ENCODE measurements around the gene ARL10. TPM values are rescaled to one million over a fixed set of nuclear protein-coding genes. Genes with fewer than 3 reads are reported as not detected.

Gene ARL10
- total and polyA plus RNA-seq, 2 donors (not counting 1 experiment from before 2014, with no cell fraction given): 13.1 to 27.9 TPM

- Mint-ChIP-seq H3K27ac (no peak overlapping the region), H3K27me3 (no peaks in the 10 kb centered on the region), H3K9me3 (ENCODE audit: insufficient read depth) (no peaks in the 10 kb centered on the region), H3K4me3 (no peak overlapping the region), H3K4me1 (no peaks in the 10 kb centered on the region)
- Histone ChIP-seq H3K4me3 (ENCODE audit: control extremely low read depth in 1 of 5, extremely low read depth in 1 of 5, insufficient read depth in 1 of 5, low read depth in 2 of 5, low read length in 4 of 5) (no peak overlapping the region), H3K27me3 (replicated peaks in 1 of 4; ENCODE audit: control extremely low read depth in 1 of 4, control insufficient read depth in 3 of 4, insufficient read depth in 4 of 4, low read length in 3 of 4) (no peaks in the 10 kb centered on the region), H3K9ac (ENCODE audit: low read length) (no peak overlapping the region), H2AFZ (ENCODE audit: insufficient read depth, low read depth, low read length, poor library complexity, severe bottlenecking) (no peak overlapping the region), H4K20me1 (ENCODE audit: control insufficient read depth, insufficient read depth, low read length, poor library complexity, severe bottlenecking) (no peaks in the 10 kb centered on the region), H3K79me2 (ENCODE audit: control insufficient read depth, insufficient read depth, low read length) (no peaks in the 10 kb centered on the region), H3K4me1 (ENCODE audit: control insufficient read depth in 2 of 2, insufficient read depth in 2 of 2, low read length in 2 of 2) (no peaks in the 10 kb centered on the region), H3K36me3 (replicated peaks in 1 of 2; ENCODE audit: control extremely low read depth in 1 of 2, control insufficient read depth in 1 of 2, extremely low read depth in 1 of 2, insufficient read depth in 2 of 2, low read length in 1 of 2) (peaks cover 14 to 41% of the 10 kb centered on the region in 2 experiments), H3K9me3 (ENCODE audit: control extremely low read depth in 1 of 3, control insufficient read depth in 2 of 3, insufficient read depth in 1 of 3, low read length in 2 of 3) (peaks cover 0 to 3% (median 0%) of the 10 kb centered on the region in 3 donors), H3K4me2 (replicated peaks; ENCODE audit: low read depth, low read length, poor library complexity, severe bottlenecking) (no peak overlapping the region), H3K27ac (ENCODE audit: low read length in 2 of 2) (no peak overlapping the region)
- ATAC-seq (ENCODE audit: low read depth): no peak
- POLR2A ChIA-PET: no interaction called here
- 100% methylated on average over 1 of the region's 5 CpGs for WGBS (ENCODE audit: insufficient coverage)
- CTCF ChIA-PET: no interaction called here
- intact Hi-C loops (cut with micrococcal nuclease): no loop called here
- DNase-seq: no peak
- no peak for TF ChIP-seq CTCF (IDR thresholded peaks at IDR 0.05)
- no peak for TF ChIP-seq EZH2 (IDR thresholded peaks at IDR 0.05; ENCODE audit: borderline replicate concordance, insufficient read depth, low read depth, low read length, poor library complexity, severe bottlenecking)
These were observed 26.0 kb upstream of the ARL10 start for GRCh38 chr5:176339304-176339703.

- WGBS (ENCODE audit: insufficient coverage): 94% methylated on average over 2 of the region's 2 CpGs
- intact Hi-C loops (cut with micrococcal nuclease): no loop called here
- no peaks in the 10 kb centered on the region for H3K9me3 ChIP-seq (ENCODE audit: control extremely low read depth in 1 of 3, control insufficient read depth in 2 of 3, insufficient read depth in 1 of 3, low read length in 2 of 3)
- H3K4me3 ChIP-seq (ENCODE audit: control extremely low read depth in 1 of 5, extremely low read depth in 1 of 5, insufficient read depth in 1 of 5, low read depth in 2 of 5, low read length in 4 of 5): no peak overlapping the region
- no peaks in the 10 kb centered on the region for H3K4me1 ChIP-seq (ENCODE audit: control insufficient read depth in 2 of 2, insufficient read depth in 2 of 2, low read length in 2 of 2)
- Mint-ChIP-seq H3K4me3 (no peak overlapping the region), H3K4me1 (no peaks in the 10 kb centered on the region), H3K27me3 (no peaks in the 10 kb centered on the region), H3K27ac (peak overlapping the region; percentile 22), H3K9me3 (ENCODE audit: insufficient read depth) (no peaks in the 10 kb centered on the region)
- no peak overlapping the region for H3K4me2 ChIP-seq (replicated peaks; ENCODE audit: low read depth, low read length, poor library complexity, severe bottlenecking)
- POLR2A ChIA-PET: no interaction called here
- H3K79me2 ChIP-seq (ENCODE audit: control insufficient read depth, insufficient read depth, low read length): no peaks in the 10 kb centered on the region
- no peaks in the 10 kb centered on the region for H3K27me3 ChIP-seq (replicated peaks in 1 of 4; ENCODE audit: control extremely low read depth in 1 of 4, control insufficient read depth in 3 of 4, insufficient read depth in 4 of 4, low read length in 3 of 4)
- DNase-seq (no peak), ATAC-seq (ENCODE audit: low read depth) (no peak)
- no peak overlapping the region for H3K27ac ChIP-seq (ENCODE audit: low read length in 2 of 2)
- H3K9ac ChIP-seq (ENCODE audit: low read length): no peak overlapping the region
- H3K36me3 ChIP-seq (replicated peaks in 1 of 2; ENCODE audit: control extremely low read depth in 1 of 2, control insufficient read depth in 1 of 2, extremely low read depth in 1 of 2, insufficient read depth in 2 of 2, low read length in 1 of 2): peaks cover 9 to 58% of the 10 kb centered on the region in 2 experiments
- TF ChIP-seq EZH2 (IDR thresholded peaks at IDR 0.05; ENCODE audit: borderline replicate concordance, insufficient read depth, low read depth, low read length, poor library complexity, severe bottlenecking): no peak
- TF ChIP-seq CTCF (IDR thresholded peaks at IDR 0.05): no peak
- H4K20me1 ChIP-seq (ENCODE audit: control insufficient read depth, insufficient read depth, low read length, poor library complexity, severe bottlenecking): no peaks in the 10 kb centered on the region
- no peak overlapping the region for H2AFZ ChIP-seq (ENCODE audit: insufficient read depth, low read depth, low read length, poor library complexity, severe bottlenecking)
- CTCF ChIA-PET: interaction anchor here (0.6 kb wide), 1 partner anchor 18 kb away, joined by 3 read pairs; no protein-coding TSS in a partner anchor
These were observed 23.7 kb upstream of the ARL10 start for GRCh38 chr5:176341325-176342157.
